HFFc6 (cell line): ENCODE data around the gene SLC28A1. TPM values are rescaled to one million over a fixed set of nuclear protein-coding genes. Genes with fewer than 3 reads are reported as not detected.

Experiments used
- DNase-seq: peaks from one replicate; pipeline ENCODE4 v3.0.0-alpha.2; 2018
- H3K27ac Mint-ChIP-seq: 2 replicates; pipeline ENCODE4 v1.8.0; 2020; ENCODE audit warnings: mild to moderate bottlenecking, mixed read lengths
- H3K27me3 Mint-ChIP-seq: 2 replicates; pipeline ENCODE4 v1.8.0; 2021; ENCODE audit warnings: mild to moderate bottlenecking, moderate library complexity, mixed read lengths; ENCODE audit not compliant: insufficient read depth
- H3K36me3 Mint-ChIP-seq: 2 replicates; pipeline ENCODE4 v1.8.0; 2021; ENCODE audit warnings: low read depth, mixed read lengths
- H3K4me1 Mint-ChIP-seq: 2 replicates; pipeline ENCODE4 v1.8.0; 2020; ENCODE audit warnings: low read depth, mixed read lengths
- H3K4me3 Mint-ChIP-seq: 2 replicates; pipeline ENCODE4 v1.8.0; 2020; ENCODE audit warnings: mild to moderate bottlenecking, moderate library complexity, mixed read lengths
- H3K9me3 Mint-ChIP-seq: 2 replicates; pipeline ENCODE4 v1.8.0; 2020; ENCODE audit warnings: mild to moderate bottlenecking, mixed read lengths
- total RNA-seq, 6 experiments: library from RNA; stranded (reverse); fragmentation: NEBNext Ultra II Directional; extraction: Animal tissue kit (Norgen Biotek cat#: 25700); gene quantifications; 2 replicates in 1 of 6; 3 replicates in 5 of 6; pipeline ENCODE4 v1.2.3, GENCODE V29; 2021
- TF ChIP-seq, protein P1 (sequence below): fragments of 200-600 bp; sonication (generic); IDR thresholded peaks from 2 replicates; pipeline ENCODE4 v1.5.0; 2021; ENCODE audit warnings: antibody characterized with exemption, mild to moderate bottlenecking

Gene SLC28A1
- total RNA-seq, 6 experiments from 2014 or later, result not detected

DNA sequence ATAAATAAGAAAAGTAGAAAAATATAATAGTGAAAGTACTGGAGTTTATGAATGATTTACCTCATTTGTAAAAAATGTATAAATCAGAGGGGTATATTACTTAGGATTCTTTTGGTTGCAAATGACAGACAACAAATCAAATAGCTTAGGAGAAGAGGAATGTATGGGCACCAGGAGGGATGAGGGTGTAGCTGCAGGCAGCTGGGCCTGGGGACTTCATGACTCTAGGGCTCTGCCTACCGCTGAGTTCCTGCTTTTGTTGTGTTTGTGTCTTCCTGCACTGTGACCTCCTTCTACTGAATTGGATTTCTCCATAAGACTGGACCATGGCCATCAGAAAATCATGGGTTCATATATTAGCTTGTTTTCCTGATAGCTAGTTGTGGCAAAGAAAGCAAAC lies 69.3 kb downstream of the SLC28A1 start:
- peaks cover 51% of the 10 kb centered on the region for H3K4me1 Mint-ChIP-seq
- peaks cover 2% of the 10 kb centered on the region; the same call in 1 of the 2 replicates for H3K27me3 Mint-ChIP-seq
- H3K4me3 Mint-ChIP-seq, result no peak overlapping the region
- no peak overlapping the region for H3K27ac Mint-ChIP-seq
- no peaks in the 10 kb centered on the region for H3K36me3 Mint-ChIP-seq
- DNase-seq, result no peak
- TF ChIP-seq, protein P1, sequence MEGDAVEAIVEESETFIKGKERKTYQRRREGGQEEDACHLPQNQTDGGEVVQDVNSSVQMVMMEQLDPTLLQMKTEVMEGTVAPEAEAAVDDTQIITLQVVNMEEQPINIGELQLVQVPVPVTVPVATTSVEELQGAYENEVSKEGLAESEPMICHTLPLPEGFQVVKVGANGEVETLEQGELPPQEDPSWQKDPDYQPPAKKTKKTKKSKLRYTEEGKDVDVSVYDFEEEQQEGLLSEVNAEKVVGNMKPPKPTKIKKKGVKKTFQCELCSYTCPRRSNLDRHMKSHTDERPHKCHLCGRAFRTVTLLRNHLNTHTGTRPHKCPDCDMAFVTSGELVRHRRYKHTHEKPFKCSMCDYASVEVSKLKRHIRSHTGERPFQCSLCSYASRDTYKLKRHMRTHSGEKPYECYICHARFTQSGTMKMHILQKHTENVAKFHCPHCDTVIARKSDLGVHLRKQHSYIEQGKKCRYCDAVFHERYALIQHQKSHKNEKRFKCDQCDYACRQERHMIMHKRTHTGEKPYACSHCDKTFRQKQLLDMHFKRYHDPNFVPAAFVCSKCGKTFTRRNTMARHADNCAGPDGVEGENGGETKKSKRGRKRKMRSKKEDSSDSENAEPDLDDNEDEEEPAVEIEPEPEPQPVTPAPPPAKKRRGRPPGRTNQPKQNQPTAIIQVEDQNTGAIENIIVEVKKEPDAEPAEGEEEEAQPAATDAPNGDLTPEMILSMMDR, result no peak
- no peaks in the 10 kb centered on the region for H3K9me3 Mint-ChIP-seq

DNA sequence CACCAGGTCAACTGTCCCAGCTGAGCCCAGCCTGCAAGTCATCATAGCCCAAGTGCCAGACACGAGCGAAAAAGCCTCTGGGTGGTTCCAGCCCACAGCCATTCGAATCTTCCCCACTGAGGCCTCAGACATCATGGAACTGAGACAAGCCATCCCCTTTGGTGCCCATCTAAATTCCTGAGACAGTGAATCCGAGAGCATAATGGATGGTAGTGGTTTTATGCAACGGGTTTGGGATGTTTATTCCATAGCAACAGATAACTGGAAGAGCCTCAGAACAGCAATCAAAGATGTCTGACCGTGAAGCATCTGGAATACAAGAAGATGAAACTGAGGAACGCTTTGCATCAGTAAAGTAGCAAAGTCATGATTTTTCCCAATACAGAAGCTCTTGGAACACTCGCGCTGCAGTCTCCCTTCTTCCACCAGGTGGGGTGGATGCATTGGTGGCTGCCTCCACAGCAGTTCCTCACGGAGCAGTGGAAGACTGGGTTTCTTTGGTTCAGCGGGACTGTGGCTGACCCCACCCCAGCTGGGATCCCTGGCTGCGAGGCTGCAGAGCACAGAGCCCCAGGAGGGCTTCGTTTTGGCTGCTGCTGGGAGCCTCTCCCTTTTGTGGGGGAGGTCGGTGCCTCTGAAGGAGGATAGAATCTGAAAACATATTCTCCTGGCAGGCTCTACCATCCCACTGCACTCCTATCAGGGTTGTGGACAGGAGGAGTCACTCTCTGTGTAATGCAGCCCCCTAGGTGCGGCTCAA lies 70.8 kb downstream of the SLC28A1 start:
- Mint-ChIP-seq H3K4me1 (peaks cover 47% of the 10 kb centered on the region), H3K36me3 (no peaks in the 10 kb centered on the region), H3K4me3 (peak overlapping the region; percentile 64; the same call in 1 of the 2 replicates), H3K9me3 (no peaks in the 10 kb centered on the region), H3K27me3 (peaks cover 3% of the 10 kb centered on the region), H3K27ac (peak overlapping the region; percentile 16; the same call in 1 of the 2 replicates)
- TF ChIP-seq, protein P1, result peak; percentile 84
- peak; percentile 50 for DNase-seq

DNA sequence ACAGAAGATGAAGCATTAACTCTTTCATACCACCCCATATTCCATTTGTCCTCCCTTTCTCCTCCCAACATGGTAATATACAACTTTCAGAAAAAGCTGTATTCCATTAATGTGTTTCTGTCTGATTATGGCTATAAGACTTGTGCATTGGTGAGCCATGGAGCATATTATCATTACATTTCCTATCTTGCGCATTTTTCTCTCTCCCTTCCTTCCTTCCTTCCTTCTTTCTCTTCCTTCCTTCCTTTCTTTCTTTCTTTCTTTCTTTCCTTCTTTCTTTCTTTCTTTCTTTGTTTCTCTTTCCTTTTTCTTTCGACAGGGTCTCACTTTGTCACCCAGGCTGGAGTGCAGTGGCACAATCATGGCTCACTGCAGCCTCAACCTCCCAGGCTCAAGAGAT lies 71.7 kb downstream of the SLC28A1 start:
- no peak overlapping the region for H3K4me3 Mint-ChIP-seq
- no peaks in the 10 kb centered on the region for H3K9me3 Mint-ChIP-seq
- H3K27me3 Mint-ChIP-seq, result peaks cover 1% of the 10 kb centered on the region
- TF ChIP-seq, protein P1, result no peak
- peak overlapping the region; percentile 9; the same call in 1 of the 2 replicates for H3K27ac Mint-ChIP-seq
- no peak for DNase-seq
- peaks cover 50% of the 10 kb centered on the region for H3K4me1 Mint-ChIP-seq
- H3K36me3 Mint-ChIP-seq, result no peaks in the 10 kb centered on the region

DNA sequence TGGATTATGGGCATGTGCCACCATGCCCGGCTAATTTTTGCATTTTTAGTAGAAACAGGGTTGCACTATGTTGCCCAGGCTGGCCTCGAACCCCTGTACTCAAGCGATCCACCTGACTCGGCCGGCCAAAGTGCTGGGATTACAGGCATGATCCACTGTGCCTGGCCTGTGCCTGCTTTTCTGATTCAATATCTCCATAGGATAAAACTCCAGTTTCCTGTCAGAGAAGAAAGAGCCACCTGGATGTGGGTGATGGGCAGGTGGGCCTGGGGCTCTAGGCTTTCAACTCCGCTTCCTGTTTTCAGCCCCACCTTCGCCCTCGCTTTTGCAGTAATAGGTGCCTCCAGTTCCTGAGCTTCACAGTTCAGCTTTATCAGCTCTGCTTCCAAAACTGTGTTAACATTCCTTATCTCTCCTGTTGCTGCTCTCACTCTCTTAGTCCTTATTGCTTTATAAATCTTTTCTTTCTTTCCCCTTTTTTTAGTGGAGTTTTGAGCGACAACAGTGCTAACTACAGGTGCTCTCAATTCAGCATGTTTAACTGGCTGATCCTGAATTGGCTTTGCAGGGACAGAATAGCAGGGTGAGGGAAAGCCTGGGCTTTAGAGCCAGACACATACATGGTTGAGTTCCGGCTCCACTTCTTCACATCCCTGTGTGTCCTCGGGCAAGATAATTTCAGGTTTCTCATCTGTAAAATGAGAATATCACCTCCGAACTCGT lies 76.1 kb downstream of the SLC28A1 start:
- TF ChIP-seq, protein P1, result no peak
- H3K27ac Mint-ChIP-seq, result peak overlapping the region; percentile 53
- H3K27me3 Mint-ChIP-seq, result peaks cover 1% of the 10 kb centered on the region; the same call in 1 of the 2 replicates
- H3K4me1 Mint-ChIP-seq, result peaks cover 42% of the 10 kb centered on the region
- no peaks in the 10 kb centered on the region for H3K9me3 Mint-ChIP-seq
- no peak for DNase-seq
- peak overlapping the region; percentile 18 for H3K4me3 Mint-ChIP-seq
- 0 out of 2 replicates have a peak, but pooled peaks cover 5% of the 10 kb centered on the region for H3K36me3 Mint-ChIP-seq

DNA sequence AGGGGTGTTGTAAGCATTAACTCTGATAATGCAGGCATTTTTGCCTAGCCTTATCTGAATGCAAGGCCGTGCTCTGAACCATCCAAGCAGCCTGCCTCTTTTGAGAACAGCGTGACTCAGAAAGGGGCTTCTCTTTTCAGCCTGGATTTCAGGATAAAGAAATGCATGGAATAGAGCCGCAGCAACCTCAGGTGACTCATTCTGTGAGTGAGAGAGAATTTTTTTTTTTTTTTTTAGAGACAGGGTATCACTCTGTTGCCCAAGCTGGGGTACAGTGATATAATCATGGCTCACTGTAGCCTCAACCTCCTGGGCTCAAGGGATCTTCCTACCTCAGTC lies 76.6 kb downstream of the SLC28A1 start:
- H3K27ac Mint-ChIP-seq, result peak overlapping the region; percentile 53
- TF ChIP-seq, protein P1, result no peak
- H3K9me3 Mint-ChIP-seq, result no peaks in the 10 kb centered on the region
- peak overlapping the region; percentile 18 for H3K4me3 Mint-ChIP-seq
- H3K27me3 Mint-ChIP-seq, result peaks cover 1% of the 10 kb centered on the region; the same call in 1 of the 2 replicates
- DNase-seq, result peak; percentile 74
- H3K36me3 Mint-ChIP-seq, result 0 out of 2 replicates have a peak, but pooled peaks cover 5% of the 10 kb centered on the region
- peaks cover 37% of the 10 kb centered on the region for H3K4me1 Mint-ChIP-seq
